Stomach (tissue), 9 donors: ENCODE data around the gene ZFYVE9. TPM values are rescaled to one million over a fixed set of nuclear protein-coding genes. Genes with fewer than 3 reads are reported as not detected.

Experiments used
- DNase-seq, 2 donors: peaks; one replicate each; pipeline versions ENCODE4 v3.0.0 to v3.0.0-alpha.2; 2013 to 2019
- H3K27ac ChIP-seq, 5 donors: fragments of 200-600 bp in 4 of 5; sonication (generic) in 4 of 5; one replicate each; pipeline ENCODE4 v1.5.1; 2013 to 2019; ENCODE audit warnings: mild to moderate bottlenecking in 1 of 5, moderate library complexity in 1 of 5
- H3K27me3 ChIP-seq, 3 donors: fragments of 200-600 bp; sonication (generic); one replicate each; pipeline ENCODE4 v1.5.1; 2017 to 2019; ENCODE audit warnings: mixed run types in 1 of 3
- H3K36me3 ChIP-seq, 4 donors: fragments of 200-600 bp; sonication (generic); 1 replicate in 3 of 4; 2 replicates in 1 of 4; pipeline ENCODE4 v1.5.1; 2016 to 2019
- H3K4me1 ChIP-seq, 4 donors: fragments of 200-600 bp; sonication (generic); one replicate each; pipeline ENCODE4 v1.5.1; 2016 to 2019
- H3K4me3 ChIP-seq, 4 donors: fragments of 200-600 bp; sonication (generic) in 3 of 4; one replicate each; pipeline ENCODE4 v1.5.1; 2016 to 2019; ENCODE audit warnings: mild to moderate bottlenecking in 1 of 4
- H3K9me3 ChIP-seq, 4 donors: fragments of 200-600 bp; sonication (generic); one replicate each; pipeline ENCODE4 v1.5.1; 2016 to 2019
- EP300 ChIP-seq: sonication (generic); formaldehyde crosslinking; IDR thresholded peaks from one replicate; pipeline ENCODE4 v1.6.1; 2017; ENCODE audit warnings: antibody characterized with exemption
- POLR2A ChIP-seq, 4 donors: fragments of 450-650 bp; IDR thresholded peaks; one replicate each; pipeline ENCODE4 v1.6.1; 2016; ENCODE audit warnings: antibody characterized with exemption in 4 of 4, control low read depth in 2 of 4, mild to moderate bottlenecking in 1 of 4, moderate library complexity in 1 of 4
- POLR2AphosphoS5 ChIP-seq, 3 donors: sonication (generic); formaldehyde crosslinking; IDR thresholded peaks; one replicate each; pipeline ENCODE4 v1.6.1; 2016; ENCODE audit warnings: antibody characterized with exemption in 3 of 3
- WGBS, 5 donors: extraction: QIAGEN DNeasy Blood & Tissue Kit in 3 of 5; methylation state at CpG; one replicate each; pipeline versions ENCODE4 v1.1.5 to v1.1.7; 2013 to 2018; 5-methylcytosine and 5-hydroxymethylcytosine counted together
- intact Hi-C: fragments of 100-400 bp; cut with DNase I; formaldehyde crosslinking; loops from one replicate; pipeline ENCODE4 v1.15.1; 2023; ENCODE audit warnings: low total_unique reads
- polyA plus RNA-seq, 3 donors: library from polyadenylated mRNA; stranded (reverse); fragments of 200-250 nt; gene quantifications; one replicate each; pipeline ENCODE4 v1.2.3, GENCODE V29; 2013
- total RNA-seq, 5 donors: library from RNA; depleted of rRNA; stranded (reverse); fragments of >200 nt; gene quantifications; one replicate each; pipeline versions ENCODE4 v1.1.0 to v1.2.3, GENCODE V29; 2014 to 2016
- TF ChIP-seq, protein P1 (sequence below), 7 experiments: fragments of 450-650 bp in 4 of 7; fragments of 200-600 bp in 3 of 7; sonication (generic) in 3 of 7; IDR thresholded peaks; one replicate each; pipeline ENCODE4 v1.5.1; 2016 to 2019; ENCODE audit warnings: antibody characterized with exemption in 7 of 7, control low read depth in 2 of 7, mild to moderate bottlenecking in 1 of 7
- donor health status: healthy with polysubstance abuse.
- donor health status: Bipolar disorder and iron deficiency.
- donor health status: healthy.

Gene ZFYVE9
- total and polyA plus RNA-seq, 8 donors = 3.6 to 61.1 (median 15.7) TPM

DNA sequence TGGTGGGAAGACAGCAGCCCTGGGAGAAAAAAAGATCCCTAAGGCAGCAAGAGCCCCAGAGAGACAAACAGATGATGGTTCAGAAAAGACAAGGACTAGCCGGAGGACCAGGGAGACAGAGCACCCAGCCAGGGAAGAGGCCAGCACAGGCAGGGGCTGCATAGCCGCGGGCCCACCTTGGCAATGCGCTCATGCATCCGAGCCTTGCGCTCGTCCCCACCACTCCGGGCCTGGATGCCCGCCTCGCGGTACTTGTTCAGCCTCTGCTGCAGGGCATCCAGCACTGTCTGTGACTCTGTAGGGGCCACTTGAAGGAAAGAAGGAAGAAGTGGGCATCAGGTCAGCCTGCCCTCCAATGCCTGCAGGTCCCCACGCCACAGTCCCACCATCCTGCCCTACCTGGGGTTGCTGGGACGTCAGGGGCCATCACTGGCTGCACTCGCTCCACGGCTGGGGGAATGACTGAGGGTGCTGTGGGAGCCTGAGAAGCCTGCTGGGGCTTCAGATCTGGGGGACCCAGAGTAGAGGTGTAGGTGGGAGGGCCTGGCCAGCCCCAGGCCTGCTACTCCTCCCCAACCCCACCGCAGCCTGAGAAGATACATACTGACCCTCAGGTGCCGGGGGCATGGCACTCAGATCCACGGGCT, 217.1 kb downstream of the ZFYVE9 start:
- H3K4me3 ChIP-seq = no peak overlapping the region
- WGBS, 5 donors = 95 to 98% (median 96%) methylated on average over 15 to 18 of the region's 18 CpGs
- H3K4me1 ChIP-seq = peaks cover 0 to 11% (median 2%) of the 10 kb centered on the region in 4 donors
- DNase-seq = no peak
- H3K27me3 ChIP-seq = no peaks in the 10 kb centered on the region
- no peak overlapping the region for H3K27ac ChIP-seq
- H3K9me3 ChIP-seq = no peaks in the 10 kb centered on the region
- peaks cover 85 to 97% (median 94%) of the 10 kb centered on the region in 4 donors for H3K36me3 ChIP-seq
- TF ChIP-seq, protein P1, sequence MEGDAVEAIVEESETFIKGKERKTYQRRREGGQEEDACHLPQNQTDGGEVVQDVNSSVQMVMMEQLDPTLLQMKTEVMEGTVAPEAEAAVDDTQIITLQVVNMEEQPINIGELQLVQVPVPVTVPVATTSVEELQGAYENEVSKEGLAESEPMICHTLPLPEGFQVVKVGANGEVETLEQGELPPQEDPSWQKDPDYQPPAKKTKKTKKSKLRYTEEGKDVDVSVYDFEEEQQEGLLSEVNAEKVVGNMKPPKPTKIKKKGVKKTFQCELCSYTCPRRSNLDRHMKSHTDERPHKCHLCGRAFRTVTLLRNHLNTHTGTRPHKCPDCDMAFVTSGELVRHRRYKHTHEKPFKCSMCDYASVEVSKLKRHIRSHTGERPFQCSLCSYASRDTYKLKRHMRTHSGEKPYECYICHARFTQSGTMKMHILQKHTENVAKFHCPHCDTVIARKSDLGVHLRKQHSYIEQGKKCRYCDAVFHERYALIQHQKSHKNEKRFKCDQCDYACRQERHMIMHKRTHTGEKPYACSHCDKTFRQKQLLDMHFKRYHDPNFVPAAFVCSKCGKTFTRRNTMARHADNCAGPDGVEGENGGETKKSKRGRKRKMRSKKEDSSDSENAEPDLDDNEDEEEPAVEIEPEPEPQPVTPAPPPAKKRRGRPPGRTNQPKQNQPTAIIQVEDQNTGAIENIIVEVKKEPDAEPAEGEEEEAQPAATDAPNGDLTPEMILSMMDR (IDR thresholded peaks at IDR 0.05) = no peak
- no peak for TF ChIP-seq POLR2A (IDR thresholded peaks at IDR 0.05)
- intact Hi-C loops = loop anchor here (10.0 kb wide), 1 partner anchor 224 kb away; no protein-coding TSS in a partner anchor

- peaks cover 7 to 21% (median 12%) of the 10 kb centered on the region in 4 donors for H3K4me1 ChIP-seq
- peaks cover 79 to 91% (median 84%) of the 10 kb centered on the region in 4 donors for H3K36me3 ChIP-seq
Measured at GRCh38 chr1:52359676-52360594, 218.0 kb downstream of the ZFYVE9 start.

GRCh38 chr1:52360595-52360968, 218.7 kb downstream of the ZFYVE9 start:
- Histone ChIP-seq H3K27me3 (no peaks in the 10 kb centered on the region), H3K9me3 (no peaks in the 10 kb centered on the region), H3K27ac (no peak overlapping the region), H3K36me3 (peaks cover 72 to 85% (median 77%) of the 10 kb centered on the region in 4 donors), H3K4me1 (peaks cover 9 to 23% (median 16%) of the 10 kb centered on the region in 4 donors), H3K4me3 (no peak overlapping the region)
- TF ChIP-seq EP300 (no peak), POLR2A (IDR thresholded peaks at IDR 0.05) (no peak), POLR2AphosphoS5 (IDR thresholded peaks at IDR 0.05) (no peak)
- TF ChIP-seq, protein P1 (IDR thresholded peaks at IDR 0.05) = no peak
- DNase-seq = no peak
- intact Hi-C loops = no loop called here
- 86 to 96% (median 95%) methylated on average over 6 to 7 of the region's 7 CpGs for WGBS, 5 donors

More at GRCh38 chr1:52359676-52360594, 218.0 kb downstream of the ZFYVE9 start:
- H3K27ac ChIP-seq = no peak overlapping the region
- no peak overlapping the region for H3K4me3 ChIP-seq
- TF ChIP-seq POLR2A (IDR thresholded peaks at IDR 0.05) (no peak), EP300 (no peak), POLR2AphosphoS5 (IDR thresholded peaks at IDR 0.05) (no peak)
- TF ChIP-seq, protein P1 (IDR thresholded peaks at IDR 0.05) = no peak
- no peaks in the 10 kb centered on the region for H3K9me3 ChIP-seq
- intact Hi-C loops = loop anchor here (10.0 kb wide), 1 partner anchor 225 kb away; no protein-coding TSS in a partner anchor
- H3K27me3 ChIP-seq = no peaks in the 10 kb centered on the region
- no peak for DNase-seq
- WGBS, 5 donors = 90 to 96% (median 94%) methylated on average over 22 to 24 of the region's 24 CpGs

DNA sequence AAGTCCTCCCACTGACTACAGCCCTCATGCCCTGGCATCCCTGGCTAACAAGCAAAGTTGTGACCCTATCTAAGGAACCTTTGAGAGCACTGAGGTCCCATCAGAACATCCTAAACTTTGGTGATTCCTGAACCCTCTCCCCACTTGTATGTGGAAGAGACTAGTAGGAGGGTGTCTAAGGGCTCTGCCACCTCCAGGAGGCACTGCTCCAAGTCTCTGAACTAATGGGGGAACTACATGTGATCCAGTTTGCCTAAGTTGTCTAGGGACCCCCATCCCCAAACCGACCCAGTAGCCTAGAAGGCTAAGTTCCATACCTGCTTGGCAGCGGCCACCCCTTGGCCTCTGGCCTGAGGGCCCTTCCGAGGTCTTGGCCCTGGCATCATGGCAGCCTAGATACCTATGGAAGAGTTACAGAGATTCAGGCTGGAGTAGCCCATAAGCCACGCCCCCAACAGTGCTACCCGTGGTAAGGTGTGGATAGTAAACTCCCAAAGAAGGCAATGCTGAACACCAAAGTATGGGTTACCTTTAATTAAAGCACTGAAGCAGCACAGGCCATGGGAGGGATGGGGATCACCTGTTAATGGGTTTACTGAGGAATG, 222.4 kb downstream of the ZFYVE9 start:
- 77 to 88% (median 79%) methylated on average over 5 of the region's 5 CpGs for WGBS, 5 donors
- H3K27ac ChIP-seq = peak overlapping the region in 3 of 5 donors; percentile 95 to 98 (median 98)

More for the DNA sequence above, 222.4 kb downstream of the ZFYVE9 start:
- H3K36me3 ChIP-seq = peaks cover 35 to 47% (median 40%) of the 10 kb centered on the region in 4 donors
- no peaks in the 10 kb centered on the region for H3K27me3 ChIP-seq
- H3K4me1 ChIP-seq = peaks cover 9 to 47% (median 32%) of the 10 kb centered on the region in 4 donors
- DNase-seq = no peak
- intact Hi-C loops = no loop called here
- H3K4me3 ChIP-seq = peak overlapping the region in 1 of 4 donors; percentile 64
- H3K9me3 ChIP-seq = no peaks in the 10 kb centered on the region
- TF ChIP-seq, protein P1 (IDR thresholded peaks at IDR 0.05) = no peak
